Right cardiac atrium (tissue), 5 donors: ENCODE data around the gene ARF3. TPM values are rescaled to one million over a fixed set of nuclear protein-coding genes. Genes with fewer than 3 reads are reported as not detected.

Experiments used
- ATAC-seq, 2 donors: fragments of 200-7000 bp; cut with Tn5 transposase; one replicate each; pipeline versions ENCODE4 v1.8.0 to v1.9.1; 2020; ENCODE audit warnings: moderate library complexity in 2 of 2, mild to moderate bottlenecking in 1 of 2
- DNase-seq, 3 donors: peaks; one replicate each; pipeline ENCODE4 v3.0.0-alpha.2; 2020
- H3K27ac ChIP-seq: one replicate; pipeline ENCODE4 v1.5.1; 2013; ENCODE audit warnings: mild to moderate bottlenecking, low read length, control low read depth, moderate library complexity
- H3K27me3 ChIP-seq: one replicate; pipeline ENCODE4 v1.6.1; 2013; ENCODE audit not compliant: control insufficient read depth, insufficient read depth
- H3K4me1 ChIP-seq: one replicate; pipeline ENCODE4 v1.6.1; 2013; ENCODE audit warnings: low read length; ENCODE audit not compliant: control insufficient read depth, insufficient read depth
- H3K4me3 ChIP-seq: one replicate; pipeline ENCODE4 v1.5.1; 2013; ENCODE audit warnings: low read length, control low read depth
- H3K9me3 ChIP-seq: one replicate; pipeline ENCODE4 v1.6.1; 2013; ENCODE audit warnings: low read length; ENCODE audit not compliant: control insufficient read depth
- WGBS: extraction: QIAGEN DNeasy Blood & Tissue Kit; methylation state at CpG from one replicate; pipeline ENCODE4 v1.1.7; 2013; 5-methylcytosine and 5-hydroxymethylcytosine counted together
- intact Hi-C, 4 donors: fragments of 100-400 bp; cut with DNase I; formaldehyde crosslinking; loops; one replicate each; pipeline versions ENCODE4 v1.11.0 to v1.14.0; 2022 to 2023
- polyA plus RNA-seq: library from polyadenylated mRNA; stranded (reverse); fragments of 200-250 nt; gene quantifications from one replicate; pipeline ENCODE4 v1.2.3, GENCODE V29; 2013
- total RNA-seq, 4 donors: library from RNA; stranded (reverse); fragmentation: NEBNext Ultra II Directional; extraction: Animal tissue kit (Norgen Biotek cat#: 25700); gene quantifications; one replicate each; pipeline ENCODE4 v1.2.1, GENCODE V29; 2021
- donor health status: healthy with polysubstance abuse.
- donor health status: DM: no; HTN: yes; CAD: no.
- donor health status: DM: no; HTN: no; CAD: no.
- donor health status: DM: no; HTN: yes; CAD: no; lungs with severe emphysema.
- donor health status: DM: yes; HTN: yes; CAD: no.

Gene ARF3
- total and polyA plus RNA-seq, 5 donors = 65.0 to 94.8 (median 76.8) TPM

DNA sequence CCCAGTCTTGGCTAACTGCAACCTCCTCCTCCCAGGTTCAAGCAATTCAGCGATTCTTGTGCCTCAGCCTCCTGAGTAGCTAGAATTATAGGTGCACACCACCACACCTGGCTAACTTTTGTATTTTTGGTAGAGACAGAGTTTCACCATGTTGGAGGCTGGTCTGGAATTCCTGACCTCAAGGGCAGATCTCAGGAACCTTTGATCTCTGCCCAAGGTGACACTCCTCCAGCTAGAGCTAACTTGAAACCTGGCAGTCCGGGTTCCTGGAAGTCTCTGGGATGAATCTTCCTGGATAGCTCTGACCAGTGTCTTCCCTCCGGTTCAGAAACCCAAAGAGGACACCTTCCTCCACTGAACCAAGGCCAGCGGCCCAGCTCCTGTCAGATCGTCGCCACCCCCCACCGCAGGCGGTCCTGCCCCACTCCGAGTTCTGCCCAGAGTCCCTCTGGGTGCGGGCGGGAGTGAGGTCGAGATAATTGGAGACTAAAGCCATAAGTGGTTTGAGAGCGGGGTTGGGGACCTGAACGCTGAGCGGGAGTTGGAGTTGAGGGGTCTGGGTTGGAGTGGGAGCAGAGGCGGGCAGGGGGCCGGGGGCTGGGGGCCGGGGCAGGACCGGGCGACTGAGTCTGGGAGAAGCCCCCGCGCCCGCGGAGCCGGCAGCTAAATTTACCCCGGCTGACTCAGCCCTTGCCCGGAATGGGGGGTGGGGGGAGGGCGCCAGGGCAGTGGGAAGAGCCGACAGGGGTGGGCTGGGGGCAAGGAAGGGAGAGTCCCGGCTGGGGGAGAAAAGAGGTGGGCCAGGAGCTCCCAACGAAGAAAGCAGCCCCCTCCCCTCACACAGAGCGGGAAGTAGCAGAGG, 37.2 kb upstream of the ARF3 start:
- intact Hi-C loops = loop anchor here in 1 of 4 donors (5.0 kb wide), 1 partner anchor 142 kb away; the partner anchor contains the start of gene DDX23
- peak in 1 of 3 donors; percentile 53 for DNase-seq
- Histone ChIP-seq H3K4me3 (no peak overlapping the region), H3K4me1 (peaks cover 4% of the 10 kb centered on the region), H3K27ac (no peak overlapping the region), H3K9me3 (no peaks in the 10 kb centered on the region), H3K27me3 (no peaks in the 10 kb centered on the region)
- no peak for ATAC-seq
- WGBS = 21% methylated on average over 32 of the region's 32 CpGs

DNA sequence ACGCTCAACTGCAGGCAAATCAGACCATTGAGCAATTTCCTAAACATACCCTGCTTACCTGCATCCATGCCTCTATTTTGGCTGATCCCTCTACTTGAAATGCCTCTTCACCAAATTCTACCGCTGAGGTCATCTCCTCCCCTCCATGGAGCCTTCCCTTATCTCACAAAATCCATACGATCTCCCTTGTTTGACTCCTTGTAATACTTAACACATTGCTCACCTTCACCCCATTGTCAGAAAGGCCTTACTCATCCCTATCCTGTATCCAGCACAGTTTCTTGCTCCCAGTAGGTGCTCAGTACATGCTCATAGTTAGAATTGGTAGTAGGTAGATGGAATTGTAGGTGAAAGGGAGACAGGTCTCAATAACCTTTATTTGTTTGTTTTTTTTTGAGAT, 36.5 kb upstream of the ARF3 start:
- no peak for DNase-seq
- Histone ChIP-seq H3K27me3 (no peaks in the 10 kb centered on the region), H3K9me3 (no peaks in the 10 kb centered on the region), H3K4me3 (no peak overlapping the region), H3K4me1 (peaks cover 2% of the 10 kb centered on the region), H3K27ac (no peak overlapping the region)
- intact Hi-C loops = no loop called here
- no peak for ATAC-seq
- 75% methylated on average over 3 of the region's 3 CpGs for WGBS

DNA sequence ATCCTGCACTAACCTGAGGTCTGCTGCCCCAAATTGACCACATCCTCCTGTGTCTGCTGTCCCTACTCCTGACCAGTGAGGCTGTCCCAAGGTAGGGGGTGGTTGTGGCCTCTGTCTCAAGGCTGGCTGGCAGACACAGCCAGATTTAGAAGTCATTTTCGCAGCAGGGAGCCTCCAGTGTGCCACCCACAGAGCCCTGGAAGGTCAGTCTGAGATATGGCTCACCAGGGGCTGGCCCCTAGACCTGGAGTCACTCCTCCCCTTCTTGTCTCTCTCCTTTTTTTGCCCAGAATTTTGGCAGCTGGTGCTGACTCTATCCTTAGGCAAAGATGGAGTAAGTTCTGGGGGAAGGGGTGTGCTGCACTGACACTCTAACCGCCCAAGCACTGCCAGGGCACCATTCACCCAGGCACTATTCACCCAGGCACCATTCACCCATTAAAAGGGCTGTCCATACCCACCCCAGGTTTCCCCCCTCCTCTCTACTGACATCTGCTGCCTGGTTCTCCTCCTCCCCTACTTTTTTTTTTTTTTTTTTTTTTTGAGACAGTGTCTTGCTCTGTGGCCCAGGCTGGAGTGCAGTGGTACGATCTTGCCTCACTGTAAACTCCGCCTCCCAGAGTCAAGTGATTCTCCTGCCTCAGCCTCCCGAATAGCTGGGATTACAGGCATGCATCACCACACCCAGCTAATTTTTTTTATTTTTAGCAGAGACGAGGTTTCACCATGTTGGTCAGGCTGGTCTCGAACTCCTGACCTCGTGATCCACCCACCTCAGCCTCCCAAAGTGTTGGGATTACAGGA, 34.2 kb upstream of the ARF3 start:
- Histone ChIP-seq H3K4me3 (no peak overlapping the region), H3K27me3 (no peaks in the 10 kb centered on the region), H3K4me1 (no peaks in the 10 kb centered on the region), H3K27ac (no peak overlapping the region), H3K9me3 (no peaks in the 10 kb centered on the region)
- WGBS = 66% methylated on average over 8 of the region's 8 CpGs
- ATAC-seq = no peak
- no peak for DNase-seq
- intact Hi-C loops = no loop called here

DNA sequence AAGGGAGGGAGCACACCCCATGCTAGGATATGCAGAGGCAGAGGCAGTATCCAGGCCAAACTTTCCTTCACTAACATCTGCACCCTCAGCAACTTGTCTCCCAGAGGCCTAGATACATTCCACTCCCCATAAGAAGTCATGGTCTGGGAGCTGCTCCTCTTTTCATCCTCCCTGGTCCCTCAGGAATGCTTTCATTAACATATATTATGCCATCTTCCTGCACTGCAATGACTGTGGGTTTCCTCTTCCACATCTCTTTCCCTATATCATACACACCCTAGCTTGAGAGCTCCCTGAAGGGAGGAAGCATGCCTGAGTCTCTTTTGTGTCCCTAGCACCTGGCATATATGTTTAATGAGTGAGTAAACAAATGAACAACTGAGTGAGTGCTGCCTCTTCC, 33.3 kb upstream of the ARF3 start:
- Histone ChIP-seq H3K4me3 (no peak overlapping the region), H3K4me1 (no peaks in the 10 kb centered on the region), H3K27ac (no peak overlapping the region), H3K27me3 (no peaks in the 10 kb centered on the region), H3K9me3 (no peaks in the 10 kb centered on the region)
- intact Hi-C loops = no loop called here
- DNase-seq (no peak), ATAC-seq (no peak)

DNA sequence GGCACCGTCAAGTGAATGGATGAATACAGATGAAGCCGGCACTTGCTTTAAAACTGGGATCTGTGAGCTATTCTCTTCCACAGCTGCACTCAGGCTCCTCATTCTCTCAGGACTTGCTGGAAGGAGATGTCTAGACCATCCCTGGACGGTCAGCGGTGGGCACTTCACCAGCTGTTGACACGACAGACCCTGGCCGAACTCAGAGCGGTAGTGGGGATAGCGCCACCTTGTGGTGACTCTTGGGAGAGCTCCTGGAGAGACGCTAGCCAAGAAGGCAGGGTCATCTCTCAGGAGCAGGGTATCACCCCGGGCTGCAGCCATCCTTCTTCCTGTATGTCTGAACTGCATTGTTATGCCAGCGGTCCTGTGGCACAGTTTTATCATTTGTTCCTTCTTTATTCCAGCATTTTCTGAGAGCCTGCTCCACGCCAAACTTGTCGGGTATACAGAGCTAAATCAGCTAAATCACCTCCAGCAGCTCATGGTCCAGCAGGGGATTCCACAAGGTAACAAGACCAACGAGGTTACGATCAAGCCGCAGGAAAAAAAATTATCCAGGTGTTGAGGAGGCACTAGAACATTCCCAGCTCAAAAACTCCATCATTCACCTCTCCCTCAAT, 30.9 kb upstream of the ARF3 start:
- no peaks in the 10 kb centered on the region for H3K27me3 ChIP-seq
- no peak overlapping the region for H3K27ac ChIP-seq
- no peaks in the 10 kb centered on the region for H3K9me3 ChIP-seq
- ATAC-seq (peak; percentile 34 to 70), DNase-seq (peak; percentile 61 to 88 (median 82))
- no peaks in the 10 kb centered on the region for H3K4me1 ChIP-seq
- 29% methylated on average over 16 of the region's 16 CpGs for WGBS
- H3K4me3 ChIP-seq = no peak overlapping the region
- intact Hi-C loops = no loop called here

DNA sequence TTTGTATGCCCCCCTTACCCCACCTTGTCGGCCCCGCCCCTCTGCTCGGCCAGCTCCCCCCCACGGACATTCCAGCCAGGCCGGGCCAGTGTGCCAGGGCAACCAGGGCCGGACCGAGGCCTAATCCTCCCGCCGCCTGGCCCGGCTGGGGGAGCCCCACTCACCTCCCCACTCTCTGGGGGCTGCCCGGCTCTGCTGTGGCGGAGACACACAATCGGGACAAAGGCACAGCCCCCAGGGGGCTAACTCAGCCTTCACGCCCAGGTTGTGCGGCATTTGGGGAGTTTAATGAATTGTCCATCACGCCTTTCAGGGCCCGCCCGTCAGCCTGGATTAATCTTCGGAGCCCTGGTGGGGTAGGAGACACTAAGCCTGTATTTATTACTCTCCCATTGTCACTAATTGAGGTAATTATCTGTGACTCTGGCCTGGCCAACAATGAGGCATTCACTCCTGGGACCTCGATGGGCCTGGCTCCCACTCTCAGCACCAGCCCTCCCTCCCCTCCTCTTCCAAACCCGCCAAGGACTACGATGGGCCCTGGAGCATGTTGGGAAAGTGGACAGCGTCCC, 29.5 kb upstream of the ARF3 start:
- no peak for ATAC-seq
- no peak overlapping the region for H3K4me3 ChIP-seq
- intact Hi-C loops = no loop called here

DNA sequence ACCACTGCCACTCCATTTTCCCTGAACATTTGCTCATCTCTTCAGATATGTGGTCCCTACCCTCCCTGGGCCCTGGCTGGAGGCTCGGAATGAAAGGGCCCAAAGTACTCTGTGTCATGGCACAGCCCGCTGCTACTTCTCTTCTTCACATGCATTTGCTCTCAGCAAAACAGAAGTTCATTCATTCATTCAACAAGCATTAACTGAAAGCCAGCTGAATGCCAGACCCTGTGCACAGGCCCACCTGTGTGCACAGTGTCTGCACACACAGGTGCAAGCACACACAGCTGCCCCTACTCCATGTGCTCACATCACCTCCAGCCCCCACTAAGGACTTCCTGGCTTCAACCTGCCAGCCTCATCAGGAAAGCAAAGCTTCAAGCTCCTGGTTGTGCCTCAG, 28.6 kb upstream of the ARF3 start:
- no peak for DNase-seq
- peak overlapping the region; percentile 13 for H3K27ac ChIP-seq

More for the DNA sequence above, 29.5 kb upstream of the ARF3 start:
- no peak overlapping the region for H3K27ac ChIP-seq
- no peaks in the 10 kb centered on the region for H3K4me1 ChIP-seq
- H3K27me3 ChIP-seq = no peaks in the 10 kb centered on the region
- 56% methylated on average over 23 of the region's 23 CpGs for WGBS
- no peaks in the 10 kb centered on the region for H3K9me3 ChIP-seq
- DNase-seq = peak in 1 of 3 donors; percentile 61

DNA sequence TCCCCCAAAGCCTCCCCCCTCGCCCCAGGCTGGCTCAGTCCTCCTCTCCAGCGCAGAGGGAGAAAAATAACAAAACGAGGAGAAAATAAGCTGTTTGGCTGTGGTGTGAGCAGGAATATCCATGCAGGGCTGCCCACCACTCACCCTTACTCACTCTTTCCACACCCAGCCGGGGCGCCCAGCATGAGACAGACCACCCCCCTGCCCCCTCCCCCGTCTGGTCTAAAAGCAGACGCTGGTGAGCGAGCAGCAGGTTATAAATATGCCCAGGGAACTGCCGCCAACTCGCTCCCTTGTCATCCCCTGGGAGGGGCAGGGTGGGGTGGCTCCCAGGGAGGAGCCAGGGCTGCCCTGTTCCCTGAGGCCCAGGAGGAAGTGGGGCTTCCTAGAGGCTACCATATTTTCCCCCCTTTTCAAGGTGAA, 28.2 kb upstream of the ARF3 start:
- H3K4me1 ChIP-seq = peaks cover 2% of the 10 kb centered on the region
- 21% methylated on average over 10 of the region's 10 CpGs for WGBS
- peak; percentile 45 to 84 (median 76) for DNase-seq
- peak; percentile 63 to 79 for ATAC-seq
- intact Hi-C loops = no loop called here
- no peaks in the 10 kb centered on the region for H3K27me3 ChIP-seq
- H3K27ac ChIP-seq = no peak overlapping the region
- H3K4me3 ChIP-seq = no peak overlapping the region
- no peaks in the 10 kb centered on the region for H3K9me3 ChIP-seq

More for the DNA sequence above, 28.6 kb upstream of the ARF3 start:
- H3K4me1 ChIP-seq = no peaks in the 10 kb centered on the region
- H3K27me3 ChIP-seq = no peaks in the 10 kb centered on the region
- 68% methylated on average over 2 of the region's 2 CpGs for WGBS
- H3K4me3 ChIP-seq = no peak overlapping the region
- intact Hi-C loops = no loop called here
- H3K9me3 ChIP-seq = no peaks in the 10 kb centered on the region
- ATAC-seq = no peak

DNA sequence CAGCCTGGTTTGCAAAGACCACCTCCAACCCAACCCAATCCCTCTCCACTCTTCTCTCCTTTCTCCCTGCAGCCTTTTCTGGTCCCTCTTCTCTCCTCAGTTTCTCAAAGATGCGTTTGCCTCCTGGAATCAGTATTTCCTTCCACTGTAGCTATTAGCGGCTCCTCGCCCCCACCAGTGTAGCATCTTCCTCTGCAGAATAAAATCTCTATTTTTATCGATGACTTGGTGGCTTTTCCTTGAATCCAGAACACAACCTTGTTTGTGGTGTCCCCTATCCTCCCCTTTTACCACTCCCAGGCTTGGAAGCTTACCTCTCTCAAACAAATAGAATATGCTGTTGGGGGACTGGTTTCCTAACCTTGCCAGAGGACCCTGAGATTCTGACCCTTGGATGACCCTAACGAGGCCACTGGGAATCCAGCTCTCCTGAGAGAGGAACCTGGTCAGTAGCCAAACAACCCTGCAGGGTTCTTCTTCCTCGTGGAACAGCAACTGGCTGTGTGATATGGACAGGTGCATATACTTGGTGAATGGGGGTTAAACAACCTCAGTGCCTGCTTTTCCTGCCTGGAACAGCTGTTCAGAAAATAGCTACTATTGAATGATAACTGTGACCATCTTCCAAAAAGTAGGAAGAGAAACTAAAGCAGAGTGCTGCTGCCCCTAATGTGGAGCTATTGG, 25.3 kb upstream of the ARF3 start:
- H3K4me1 ChIP-seq = peaks cover 15% of the 10 kb centered on the region
- ATAC-seq = no peak
- H3K27ac ChIP-seq = no peak overlapping the region
- H3K27me3 ChIP-seq = no peaks in the 10 kb centered on the region
- H3K9me3 ChIP-seq = no peaks in the 10 kb centered on the region
- DNase-seq = no peak
- H3K4me3 ChIP-seq = no peak overlapping the region
- 52% methylated on average over 6 of the region's 6 CpGs for WGBS
- intact Hi-C loops = no loop called here

DNA sequence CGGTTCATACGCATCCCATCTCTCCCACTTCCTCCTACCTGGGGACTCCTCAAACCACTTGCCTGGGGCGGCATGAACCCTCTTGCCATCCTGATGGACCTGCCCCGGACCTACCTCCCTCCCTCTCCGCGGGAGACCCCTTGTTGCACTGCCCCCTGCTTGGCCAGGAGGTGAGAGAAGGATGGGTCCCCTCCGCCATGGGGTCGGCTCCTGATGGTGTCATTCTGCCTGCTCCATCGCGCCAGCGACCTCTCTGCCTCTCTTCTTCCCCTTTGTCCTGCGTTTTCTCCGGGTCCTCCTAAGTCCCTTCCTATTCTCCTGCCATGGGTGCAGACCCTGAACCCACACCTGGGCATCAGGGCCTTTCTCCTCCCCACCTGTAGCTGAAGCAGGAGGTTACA, 24.5 kb upstream of the ARF3 start:
- DNase-seq (no peak), ATAC-seq (no peak)
- Histone ChIP-seq H3K27me3 (no peaks in the 10 kb centered on the region), H3K4me1 (peaks cover 15% of the 10 kb centered on the region), H3K9me3 (no peaks in the 10 kb centered on the region), H3K4me3 (no peak overlapping the region), H3K27ac (no peak overlapping the region)
- intact Hi-C loops = no loop called here
- 18% methylated on average over 13 of the region's 13 CpGs for WGBS
